Immature natural killer cell (primary cell): ENCODE data around the gene ASTN1. TPM values are rescaled to one million over a fixed set of nuclear protein-coding genes. Genes with fewer than 3 reads are reported as not detected.

ENCODE experiments used
- DNase-seq, 3 donors: peaks; one replicate each; pipeline ENCODE4 v3.0.0; 2022; ENCODE audit warnings: mixed read lengths in 1 of 3
- H3K27ac Mint-ChIP-seq, 6 donors: one replicate each; pipeline ENCODE4 v1.8.0; 2020; ENCODE audit warnings: mixed read lengths in 6 of 6, mild to moderate bottlenecking in 5 of 6, inconsistent platforms in 4 of 6, moderate library complexity in 3 of 6
- H3K27me3 Mint-ChIP-seq, 3 donors: one replicate each; pipeline ENCODE4 v1.8.0; 2020 to 2021; ENCODE audit warnings: low read depth in 3 of 3, mild to moderate bottlenecking in 3 of 3, mixed read lengths in 3 of 3, moderate library complexity in 3 of 3, inconsistent platforms in 1 of 3
- H3K36me3 Mint-ChIP-seq, 3 donors: one replicate each; pipeline ENCODE4 v1.8.0; 2020; ENCODE audit warnings: mixed read lengths in 3 of 3, inconsistent platforms in 2 of 3, mild to moderate bottlenecking in 2 of 3
- H3K4me1 Mint-ChIP-seq, 2 donors: one replicate each; pipeline ENCODE4 v1.8.0; 2020; ENCODE audit warnings: inconsistent platforms in 2 of 2, mild to moderate bottlenecking in 2 of 2, mixed read lengths in 2 of 2, moderate library complexity in 1 of 2
- H3K4me3 Mint-ChIP-seq, 5 donors: one replicate each; pipeline ENCODE4 v1.8.0; 2020; ENCODE audit warnings: mild to moderate bottlenecking in 5 of 5, mixed read lengths in 5 of 5, inconsistent platforms in 3 of 5, moderate library complexity in 3 of 5
- H3K9me3 Mint-ChIP-seq, 6 donors: one replicate each; pipeline ENCODE4 v1.8.0; 2020; ENCODE audit warnings: mild to moderate bottlenecking in 6 of 6, mixed read lengths in 6 of 6, inconsistent platforms in 4 of 6, moderate library complexity in 3 of 6
- polyA plus RNA-seq, 3 donors: library from polyadenylated mRNA; unstranded; fragments of 300-500 nt; fragmentation: Illumina TruSeq; gene quantifications; one replicate each; pipeline ENCODE4 v1.2.3, GENCODE V29; 2021

ASTN1 gene
- polyA plus RNA-seq, 3 donors from 2014 or later = not detected

- DNase-seq = no peak
- Mint-ChIP-seq H3K27ac (no peak overlapping the region), H3K4me3 (no peak overlapping the region), H3K36me3 (peaks cover 0 to 3% (median 0%) of the 10 kb centered on the region in 3 donors), H3K9me3 (peaks cover 0 to 13% (median 2%) of the 10 kb centered on the region in 6 donors), H3K4me1 (no peaks in the 10 kb centered on the region), H3K27me3 (peaks cover 0 to 3% (median 0%) of the 10 kb centered on the region in 3 donors)
Measured at GRCh38 chr1:176925223-176925622, 239.3 kb downstream of the ASTN1 start.

- DNase-seq = no peak
- Mint-ChIP-seq H3K4me3 (no peak overlapping the region), H3K27ac (no peak overlapping the region), H3K36me3 (no peaks in the 10 kb centered on the region), H3K4me1 (no peaks in the 10 kb centered on the region), H3K27me3 (peaks cover 0 to under 1% (median under 1%) of the 10 kb centered on the region in 3 donors), H3K9me3 (peaks cover 0 to 5% (median 2%) of the 10 kb centered on the region in 6 donors)
Measured at GRCh38 chr1:176923283-176923682, 241.2 kb downstream of the ASTN1 start.

GRCh38 chr1:176919386-176920378, 244.8 kb downstream of the ASTN1 start:
- DNase-seq = no peak
- no peaks in the 10 kb centered on the region for H3K4me1 Mint-ChIP-seq
- H3K4me3 Mint-ChIP-seq = no peak overlapping the region
- H3K36me3 Mint-ChIP-seq = no peaks in the 10 kb centered on the region
- peaks cover 0 to 5% (median 1%) of the 10 kb centered on the region in 6 donors for H3K9me3 Mint-ChIP-seq
- H3K27ac Mint-ChIP-seq = no peak overlapping the region
- peaks cover 0 to 2% (median 2%) of the 10 kb centered on the region in 3 donors for H3K27me3 Mint-ChIP-seq

DNA sequence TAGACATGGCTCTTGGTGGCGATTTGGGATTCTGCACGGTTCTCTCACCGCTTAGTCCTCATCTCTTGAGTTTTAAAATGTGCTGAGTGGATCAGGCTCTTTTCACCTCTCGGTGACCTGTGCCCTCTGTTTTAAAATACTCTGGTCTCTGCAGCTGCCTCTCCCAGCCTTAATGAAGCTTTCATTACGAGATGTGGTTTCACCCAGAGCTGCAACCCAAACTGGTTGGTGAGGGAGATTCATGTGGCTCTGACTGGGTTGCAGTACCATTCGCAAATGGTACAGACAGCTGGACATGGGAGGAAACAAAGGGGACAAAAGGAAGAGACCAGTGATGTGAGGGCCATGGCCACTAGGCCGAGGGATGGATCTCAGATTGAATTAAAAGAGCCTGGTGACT, 258.9 kb downstream of the ASTN1 start:
- H3K36me3 Mint-ChIP-seq = no peaks in the 10 kb centered on the region
- H3K4me3 Mint-ChIP-seq = no peak overlapping the region
- H3K9me3 Mint-ChIP-seq = peaks cover 0 to 2% (median 0%) of the 10 kb centered on the region in 6 donors
- peaks cover 0 to 2% (median 1%) of the 10 kb centered on the region in 3 donors for H3K27me3 Mint-ChIP-seq
- no peak for DNase-seq
- H3K4me1 Mint-ChIP-seq = no peaks in the 10 kb centered on the region
- no peak overlapping the region for H3K27ac Mint-ChIP-seq

GRCh38 chr1:176904057-176904751, 260.3 kb downstream of the ASTN1 start:
- H3K4me1 Mint-ChIP-seq = no peaks in the 10 kb centered on the region
- no peak for DNase-seq
- no peak overlapping the region for H3K4me3 Mint-ChIP-seq
- H3K36me3 Mint-ChIP-seq = no peaks in the 10 kb centered on the region
- peaks cover 0 to 2% (median 0%) of the 10 kb centered on the region in 6 donors for H3K9me3 Mint-ChIP-seq
- no peak overlapping the region for H3K27ac Mint-ChIP-seq
- H3K27me3 Mint-ChIP-seq = peaks cover 0 to 2% (median 1%) of the 10 kb centered on the region in 3 donors

GRCh38 chr1:176903474-176903873, 261.0 kb downstream of the ASTN1 start:
- Mint-ChIP-seq H3K36me3 (no peaks in the 10 kb centered on the region), H3K4me3 (no peak overlapping the region), H3K4me1 (no peaks in the 10 kb centered on the region), H3K9me3 (peaks cover 0 to 2% (median 0%) of the 10 kb centered on the region in 6 donors), H3K27me3 (peaks cover 0 to 2% (median 1%) of the 10 kb centered on the region in 3 donors), H3K27ac (no peak overlapping the region)
- DNase-seq = no peak

- Mint-ChIP-seq H3K9me3 (no peaks in the 10 kb centered on the region), H3K27ac (no peak overlapping the region), H3K4me1 (peaks cover 0 to 3% of the 10 kb centered on the region in 2 donors), H3K4me3 (no peak overlapping the region), H3K27me3 (peaks cover 1 to 3% (median 2%) of the 10 kb centered on the region in 3 donors), H3K36me3 (no peaks in the 10 kb centered on the region)
- DNase-seq = no peak
Measured at GRCh38 chr1:176899321-176899720, 265.2 kb downstream of the ASTN1 start.

GRCh38 chr1:176897350-176898236, 266.9 kb downstream of the ASTN1 start:
- no peak for DNase-seq
- Mint-ChIP-seq H3K4me1 (peaks cover 0 to 3% of the 10 kb centered on the region in 2 donors), H3K27me3 (peaks cover 1 to 3% (median 2%) of the 10 kb centered on the region in 3 donors), H3K9me3 (peaks cover 0 to 2% (median 0%) of the 10 kb centered on the region in 6 donors), H3K4me3 (no peak overlapping the region), H3K36me3 (no peaks in the 10 kb centered on the region), H3K27ac (no peak overlapping the region)

- H3K4me1 Mint-ChIP-seq = peaks cover 0 to 3% of the 10 kb centered on the region in 2 donors
- H3K36me3 Mint-ChIP-seq = no peaks in the 10 kb centered on the region
- peaks cover 0 to 2% (median 0%) of the 10 kb centered on the region in 6 donors for H3K9me3 Mint-ChIP-seq
- H3K27me3 Mint-ChIP-seq = peaks cover 1 to 6% (median 3%) of the 10 kb centered on the region in 3 donors
- H3K4me3 Mint-ChIP-seq = no peak overlapping the region
- DNase-seq = no peak
- H3K27ac Mint-ChIP-seq = no peak overlapping the region
Measured at GRCh38 chr1:176896216-176896615, 268.3 kb downstream of the ASTN1 start.

DNA sequence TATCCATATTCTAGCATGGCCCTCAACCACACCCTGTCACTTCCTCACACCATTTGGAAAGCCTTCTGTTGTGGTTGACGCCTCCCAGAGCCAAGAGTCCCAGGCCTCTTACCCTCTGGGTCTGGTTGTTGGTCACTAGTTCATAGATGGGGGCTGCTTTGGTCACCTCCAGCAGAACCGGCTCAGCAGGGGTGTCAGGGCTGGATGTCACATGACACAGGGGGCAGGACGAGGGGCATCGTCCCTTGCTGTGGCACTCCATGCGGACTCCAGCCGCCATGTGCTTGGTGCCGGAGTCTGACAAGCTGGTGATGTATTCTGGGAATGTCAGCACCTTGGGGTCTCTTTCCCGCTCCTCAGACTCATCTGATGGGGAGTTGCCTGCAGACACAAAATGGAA, 270.1 kb downstream of the ASTN1 start:
- H3K36me3 Mint-ChIP-seq = no peaks in the 10 kb centered on the region
- DNase-seq = no peak

DNA sequence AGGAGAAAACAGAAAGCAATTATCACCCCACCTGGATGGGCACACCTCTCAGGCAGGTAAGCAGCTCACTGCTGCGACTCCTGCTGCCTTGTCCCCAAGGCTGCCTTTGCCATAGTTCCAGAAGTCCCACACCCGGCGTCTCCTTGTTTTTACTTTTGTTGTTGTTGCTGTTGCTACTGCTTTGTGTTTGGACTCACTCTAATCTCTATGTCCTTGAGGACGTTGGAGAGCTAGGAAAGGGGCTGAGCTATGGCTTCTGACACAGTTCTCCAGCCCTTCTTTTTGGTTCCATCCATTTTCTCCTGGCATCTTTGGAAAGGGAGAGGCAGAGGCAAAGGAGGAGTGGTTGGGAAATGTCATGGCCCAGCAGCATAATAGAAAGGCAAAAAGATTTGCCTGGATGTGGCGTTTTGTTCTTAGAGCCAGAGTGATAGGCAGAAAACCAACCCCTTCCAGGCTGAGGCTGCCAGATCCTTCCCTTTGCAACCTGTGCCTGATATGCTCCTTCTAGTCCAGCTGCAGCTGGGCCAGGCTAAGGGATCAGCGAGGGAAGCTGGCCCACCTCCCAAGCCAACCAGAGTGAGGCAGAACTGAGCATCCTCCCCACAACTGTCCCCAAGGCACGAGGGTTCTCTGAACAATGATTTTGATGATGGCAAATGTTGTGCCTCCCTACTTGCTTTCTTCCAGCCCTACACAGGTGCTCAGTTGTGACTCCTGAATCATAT, 270.7 kb downstream of the ASTN1 start:
- H3K27me3 Mint-ChIP-seq = peaks cover 1 to 6% (median 3%) of the 10 kb centered on the region in 3 donors
- peaks cover 0 to 3% of the 10 kb centered on the region in 2 donors for H3K4me1 Mint-ChIP-seq
- H3K4me3 Mint-ChIP-seq = no peak overlapping the region
- H3K27ac Mint-ChIP-seq = no peak overlapping the region
- H3K9me3 Mint-ChIP-seq = peaks cover 0 to 2% (median 0%) of the 10 kb centered on the region in 6 donors
- no peak for DNase-seq
- H3K36me3 Mint-ChIP-seq = no peaks in the 10 kb centered on the region

More for the DNA sequence above, 270.1 kb downstream of the ASTN1 start:
- H3K27me3 Mint-ChIP-seq = peaks cover 1 to 6% (median 3%) of the 10 kb centered on the region in 3 donors
- peaks cover 0 to 3% of the 10 kb centered on the region in 2 donors for H3K4me1 Mint-ChIP-seq
- H3K9me3 Mint-ChIP-seq = peaks cover 0 to 2% (median 0%) of the 10 kb centered on the region in 6 donors
- H3K4me3 Mint-ChIP-seq = no peak overlapping the region
- H3K27ac Mint-ChIP-seq = no peak overlapping the region

DNA sequence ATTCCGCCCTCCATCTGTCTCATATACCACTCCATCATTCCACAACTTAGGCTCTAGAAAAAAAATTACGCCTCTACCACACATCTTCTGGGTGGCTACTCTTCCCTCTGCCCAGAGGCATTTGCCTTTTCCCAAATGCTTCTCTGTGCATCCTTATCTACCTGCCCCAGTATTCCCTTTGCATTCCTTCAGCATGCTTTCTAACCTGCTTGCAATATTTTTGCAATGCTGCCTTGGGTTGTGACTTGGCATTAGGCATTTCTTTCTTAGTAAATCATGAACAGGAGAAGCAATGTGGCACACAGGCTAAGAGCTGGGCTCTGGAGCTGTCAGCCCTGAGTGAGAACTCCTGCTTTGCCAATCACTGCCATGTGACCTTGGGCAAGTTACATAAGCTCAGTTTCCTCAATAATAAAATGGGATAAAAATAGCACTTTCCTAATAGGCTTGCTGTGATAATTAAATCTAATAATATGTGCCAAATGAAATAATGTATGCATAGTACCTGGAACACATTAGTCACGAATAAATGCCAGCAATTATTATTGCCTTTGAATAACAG, 276.0 kb downstream of the ASTN1 start:
- peaks cover 0 to 6% (median 0%) of the 10 kb centered on the region in 3 donors for H3K27me3 Mint-ChIP-seq
- no peaks in the 10 kb centered on the region for H3K4me1 Mint-ChIP-seq
- no peaks in the 10 kb centered on the region for H3K36me3 Mint-ChIP-seq
- H3K4me3 Mint-ChIP-seq = no peak overlapping the region
- peaks cover 0 to 5% (median 0%) of the 10 kb centered on the region in 6 donors for H3K9me3 Mint-ChIP-seq
- H3K27ac Mint-ChIP-seq = no peak overlapping the region
- DNase-seq = no peak
